ENCODE results near the gene ETNK1. TPM values are rescaled to one million over a fixed set of nuclear protein-coding genes. Genes with fewer than 3 reads are reported as not detected.
A peak's percentile ranks its signal among the peaks of the same experiment; 100 is the strongest.

Gene ETNK1
- polyA plus RNA-seq, 2 of the 4 experiments (the other 2 are of a cell fraction): 20.9 to 52.7 TPM

DNA sequence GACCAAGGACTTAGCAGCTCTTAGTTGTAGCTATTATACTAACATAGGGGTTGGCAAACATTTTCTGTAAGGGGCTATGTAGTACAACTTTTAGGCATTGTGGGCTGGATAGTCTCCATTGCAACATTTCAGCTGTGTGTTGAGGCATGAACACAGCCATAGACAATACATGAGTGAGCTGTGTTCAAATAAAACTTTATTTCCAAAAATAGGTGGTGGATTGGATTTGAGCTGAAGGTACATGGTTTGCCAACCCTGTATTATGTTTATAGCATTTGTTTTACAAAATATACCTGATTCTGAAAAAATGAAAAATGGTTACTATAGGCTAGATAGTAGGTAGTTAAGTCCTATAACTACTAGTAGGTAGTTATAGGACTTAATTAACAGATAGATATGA is 40.5 kb downstream of the ETNK1 start:
- H3K4me2 ChIP-seq: no peak overlapping the region
- ChIA-PET CTCF (interaction anchor here (1.2 kb wide), 1 partner anchor 16 kb away, joined by 3 read pairs; no protein-coding TSS in a partner anchor), POLR2A (no interaction called here)
- no peak for TF ChIP-seq CBX8 (IDR thresholded peaks at IDR 0.05)
- TF ChIP-seq, protein P1, sequence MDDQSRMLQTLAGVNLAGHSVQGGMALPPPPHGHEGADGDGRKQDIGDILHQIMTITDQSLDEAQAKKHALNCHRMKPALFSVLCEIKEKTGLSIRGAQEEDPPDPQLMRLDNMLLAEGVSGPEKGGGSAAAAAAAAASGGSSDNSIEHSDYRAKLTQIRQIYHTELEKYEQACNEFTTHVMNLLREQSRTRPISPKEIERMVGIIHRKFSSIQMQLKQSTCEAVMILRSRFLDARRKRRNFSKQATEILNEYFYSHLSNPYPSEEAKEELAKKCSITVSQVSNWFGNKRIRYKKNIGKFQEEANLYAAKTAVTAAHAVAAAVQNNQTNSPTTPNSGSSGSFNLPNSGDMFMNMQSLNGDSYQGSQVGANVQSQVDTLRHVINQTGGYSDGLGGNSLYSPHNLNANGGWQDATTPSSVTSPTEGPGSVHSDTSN (IDR thresholded peaks at IDR 0.05): no peak
- no peak for TF ChIP-seq EHMT2 (IDR thresholded peaks at IDR 0.05; ENCODE audit: low read depth)
- H3K4me3 ChIP-seq: no peak overlapping the region
- no peak; a peak in 1 of 6 replicates for ATAC-seq
- H3K9me3 ChIP-seq: no peaks in the 10 kb centered on the region
- no peak for FAIRE-seq
- no peak overlapping the region for H3K27ac ChIP-seq
- peaks cover 9% of the 10 kb centered on the region; the same call in 2 of the 3 replicates for H3K4me1 ChIP-seq
- DNase-seq (ENCODE audit: low read depth in 1 of 2, low spot score in 1 of 2): no peak

DNA sequence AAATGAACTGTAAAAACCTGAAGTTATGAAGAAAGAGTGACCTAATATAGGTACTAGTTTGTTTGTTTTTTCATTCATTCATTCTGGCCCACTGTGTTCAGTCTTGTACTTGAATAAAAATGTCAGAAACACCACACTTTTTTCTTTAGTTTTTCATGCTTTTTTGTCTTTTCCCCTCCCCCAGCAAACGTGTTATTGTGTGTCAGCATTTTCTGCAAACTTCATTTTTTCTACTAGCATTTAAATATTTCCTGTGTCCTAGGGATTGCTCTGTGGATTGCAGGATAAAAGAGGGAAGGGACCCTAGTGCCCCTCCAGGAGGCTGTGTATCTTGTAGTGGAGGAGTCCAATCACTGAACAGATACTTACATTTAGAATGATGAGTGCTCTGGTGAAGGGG is 42.2 kb downstream of the ETNK1 start:
- Histone ChIP-seq H3K9me3 (no peaks in the 10 kb centered on the region), H3K4me1 (peaks cover 9% of the 10 kb centered on the region; the same call in 2 of the 3 replicates), H3K27ac (no peak overlapping the region), H3K4me3 (no peak overlapping the region), H3K4me2 (no peak overlapping the region)
- FAIRE-seq (no peak), DNase-seq (ENCODE audit: low read depth in 1 of 2, low spot score in 1 of 2) (no peak), ATAC-seq (no peak)
- 2% methylated on average over 1 of the region's 1 CpG for WGBS (ENCODE audit: missing lambda C conversion rate)
- ChIA-PET POLR2A (no interaction called here), CTCF (no interaction called here)
- TF ChIP-seq, protein P2, sequence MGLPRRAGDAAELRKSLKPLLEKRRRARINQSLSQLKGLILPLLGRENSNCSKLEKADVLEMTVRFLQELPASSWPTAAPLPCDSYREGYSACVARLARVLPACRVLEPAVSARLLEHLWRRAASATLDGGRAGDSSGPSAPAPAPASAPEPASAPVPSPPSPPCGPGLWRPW (IDR thresholded peaks at IDR 0.05): no peak
- TF ChIP-seq PHF8 (IDR thresholded peaks at IDR 0.05; ENCODE audit: borderline replicate concordance, low read depth): no peak
- TF ChIP-seq, protein P1 (IDR thresholded peaks at IDR 0.05): no peak
- TF ChIP-seq MAFK (IDR thresholded peaks at IDR 0.05; ENCODE audit: partially characterized antibody): peak; percentile 87
- no peak for TF ChIP-seq ZNF302 (CRISPR knock-in tag; IDR thresholded peaks at IDR 0.05)
- TF ChIP-seq ESRRA (IDR thresholded peaks at IDR 0.05; ENCODE audit: borderline replicate concordance, low read length): no peak

DNA sequence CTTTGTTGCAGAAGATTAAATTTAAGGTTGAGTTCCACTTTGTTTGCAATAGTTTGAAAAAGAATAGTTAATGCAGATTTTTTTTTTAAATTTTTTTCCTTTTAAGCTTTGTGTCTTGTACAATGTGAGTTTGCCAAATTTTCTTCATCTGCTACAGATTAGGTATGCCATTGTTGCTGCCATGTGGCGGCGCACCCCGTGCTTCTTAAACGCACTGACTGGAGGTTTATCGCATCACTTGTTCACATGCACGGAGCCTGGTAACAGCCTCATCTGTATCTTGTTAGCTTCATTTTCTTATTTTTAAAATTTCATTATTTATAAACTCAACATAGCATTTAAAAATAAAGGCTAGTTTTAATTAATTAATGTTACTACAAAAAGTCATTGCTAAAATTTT is 43.5 kb downstream of the ETNK1 start:
- Histone ChIP-seq H3K4me1 (peaks cover 15% of the 10 kb centered on the region; the same call in 2 of the 3 replicates), H3K27ac (no peak overlapping the region), H3K4me3 (no peak overlapping the region), H3K4me2 (no peak overlapping the region), H3K9me3 (no peaks in the 10 kb centered on the region)
- POLR2A ChIA-PET: no interaction called here
- CTCF ChIA-PET: no interaction called here
- no peak for ATAC-seq
- DNase-seq (ENCODE audit: low read depth in 1 of 2, low spot score in 1 of 2): no peak
- TF ChIP-seq, protein P3, sequence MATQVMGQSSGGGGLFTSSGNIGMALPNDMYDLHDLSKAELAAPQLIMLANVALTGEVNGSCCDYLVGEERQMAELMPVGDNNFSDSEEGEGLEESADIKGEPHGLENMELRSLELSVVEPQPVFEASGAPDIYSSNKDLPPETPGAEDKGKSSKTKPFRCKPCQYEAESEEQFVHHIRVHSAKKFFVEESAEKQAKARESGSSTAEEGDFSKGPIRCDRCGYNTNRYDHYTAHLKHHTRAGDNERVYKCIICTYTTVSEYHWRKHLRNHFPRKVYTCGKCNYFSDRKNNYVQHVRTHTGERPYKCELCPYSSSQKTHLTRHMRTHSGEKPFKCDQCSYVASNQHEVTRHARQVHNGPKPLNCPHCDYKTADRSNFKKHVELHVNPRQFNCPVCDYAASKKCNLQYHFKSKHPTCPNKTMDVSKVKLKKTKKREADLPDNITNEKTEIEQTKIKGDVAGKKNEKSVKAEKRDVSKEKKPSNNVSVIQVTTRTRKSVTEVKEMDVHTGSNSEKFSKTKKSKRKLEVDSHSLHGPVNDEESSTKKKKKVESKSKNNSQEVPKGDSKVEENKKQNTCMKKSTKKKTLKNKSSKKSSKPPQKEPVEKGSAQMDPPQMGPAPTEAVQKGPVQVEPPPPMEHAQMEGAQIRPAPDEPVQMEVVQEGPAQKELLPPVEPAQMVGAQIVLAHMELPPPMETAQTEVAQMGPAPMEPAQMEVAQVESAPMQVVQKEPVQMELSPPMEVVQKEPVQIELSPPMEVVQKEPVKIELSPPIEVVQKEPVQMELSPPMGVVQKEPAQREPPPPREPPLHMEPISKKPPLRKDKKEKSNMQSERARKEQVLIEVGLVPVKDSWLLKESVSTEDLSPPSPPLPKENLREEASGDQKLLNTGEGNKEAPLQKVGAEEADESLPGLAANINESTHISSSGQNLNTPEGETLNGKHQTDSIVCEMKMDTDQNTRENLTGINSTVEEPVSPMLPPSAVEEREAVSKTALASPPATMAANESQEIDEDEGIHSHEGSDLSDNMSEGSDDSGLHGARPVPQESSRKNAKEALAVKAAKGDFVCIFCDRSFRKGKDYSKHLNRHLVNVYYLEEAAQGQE (IDR thresholded peaks at IDR 0.05): no peak
- FAIRE-seq: no peak
- 96% methylated on average over 6 of the region's 6 CpGs for WGBS (ENCODE audit: missing lambda C conversion rate)

DNA sequence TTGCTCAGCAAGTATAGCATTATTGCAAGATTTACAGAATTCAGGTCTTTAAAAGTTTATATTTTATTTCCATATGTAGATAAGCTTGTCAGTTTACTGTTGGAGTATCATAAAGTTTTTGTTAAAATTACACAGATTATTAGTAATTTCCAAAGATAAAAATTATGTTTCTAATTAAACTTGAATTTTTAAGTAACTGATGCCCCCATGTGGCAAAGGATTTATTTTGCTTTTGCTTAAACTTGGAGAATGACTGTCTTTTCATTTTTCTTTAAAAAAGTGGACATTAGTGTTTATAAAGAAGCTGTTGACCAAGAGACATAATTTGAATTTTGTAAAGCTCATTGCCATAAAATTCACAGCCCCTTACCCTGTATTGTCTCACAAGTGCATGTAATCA is 45.8 kb downstream of the ETNK1 start:
- Histone ChIP-seq H3K9me3 (no peaks in the 10 kb centered on the region), H3K27ac (no peak overlapping the region), H3K4me3 (no peak overlapping the region), H3K4me1 (peaks cover 15% of the 10 kb centered on the region; the same call in 2 of the 3 replicates), H3K4me2 (no peak overlapping the region)
- ChIA-PET CTCF (interaction anchor here (0.6 to 1.8 kb wide), 6 partner anchors 13 to 984 kb away, joined by 3 to 6 read pairs (median 3); partner anchors contain the start of gene C2CD5), POLR2A (interaction anchor here (0.6 kb wide), 1 partner anchor 46 kb away, joined by 3 read pairs; the partner anchor contains the start of gene ETNK1)
- peak; percentile 82 for FAIRE-seq
- DNase-seq (ENCODE audit: low read depth in 1 of 2, low spot score in 1 of 2): no peak
- no peak for ATAC-seq
- TF ChIP-seq JUN (IDR thresholded peaks at IDR 0.05) (no peak), NR3C1 (IDR thresholded peaks at IDR 0.05) (no peak), CEBPB (IDR thresholded peaks at IDR 0.05) (no peak), SMC3 (IDR thresholded peaks at IDR 0.05) (peak; percentile 40), FOSB (CRISPR knock-in tag; IDR thresholded peaks at IDR 0.05) (no peak), HOXA7 (CRISPR knock-in tag; IDR thresholded peaks at IDR 0.05) (no peak), RAD21 (conservative IDR thresholded peaks at IDR 0.05 in 1 of 2, IDR thresholded peaks at IDR 0.05 in 1 of 2) (peak; percentile 59 to 66), NFE2L2 (conservative IDR thresholded peaks at IDR 0.05; ENCODE audit: low read length) (no peak)
- TF ChIP-seq, protein P4, sequence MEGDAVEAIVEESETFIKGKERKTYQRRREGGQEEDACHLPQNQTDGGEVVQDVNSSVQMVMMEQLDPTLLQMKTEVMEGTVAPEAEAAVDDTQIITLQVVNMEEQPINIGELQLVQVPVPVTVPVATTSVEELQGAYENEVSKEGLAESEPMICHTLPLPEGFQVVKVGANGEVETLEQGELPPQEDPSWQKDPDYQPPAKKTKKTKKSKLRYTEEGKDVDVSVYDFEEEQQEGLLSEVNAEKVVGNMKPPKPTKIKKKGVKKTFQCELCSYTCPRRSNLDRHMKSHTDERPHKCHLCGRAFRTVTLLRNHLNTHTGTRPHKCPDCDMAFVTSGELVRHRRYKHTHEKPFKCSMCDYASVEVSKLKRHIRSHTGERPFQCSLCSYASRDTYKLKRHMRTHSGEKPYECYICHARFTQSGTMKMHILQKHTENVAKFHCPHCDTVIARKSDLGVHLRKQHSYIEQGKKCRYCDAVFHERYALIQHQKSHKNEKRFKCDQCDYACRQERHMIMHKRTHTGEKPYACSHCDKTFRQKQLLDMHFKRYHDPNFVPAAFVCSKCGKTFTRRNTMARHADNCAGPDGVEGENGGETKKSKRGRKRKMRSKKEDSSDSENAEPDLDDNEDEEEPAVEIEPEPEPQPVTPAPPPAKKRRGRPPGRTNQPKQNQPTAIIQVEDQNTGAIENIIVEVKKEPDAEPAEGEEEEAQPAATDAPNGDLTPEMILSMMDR (IDR thresholded peaks at IDR 0.05): peak; percentile 43
- TF ChIP-seq, protein P3 (IDR thresholded peaks at IDR 0.05): no peak
